ENCODE data around the gene GPATCH4.
"Not testable (repeated sequence)": the region's sequence is repeated elsewhere in the genome, so short reads cannot be mapped to it uniquely, and the experiment has no call there.

GPATCH4 gene

GRCh38 chr1:156601122-156601830 is at the start of gene GPATCH4:
Gene GPATCH4, minus strand, starts transcription at chr1:156601479.
- DNase-seq: peak; percentile 81

GRCh38 chr1:156648951-156649350 is 47.7 kb upstream of the GPATCH4 start:
- DNase-seq: no peak

- no peak for DNase-seq
These were observed 47.2 kb upstream of the GPATCH4 start for GRCh38 chr1:156648496-156648895.

- no peak for DNase-seq
These were observed 46.1 kb upstream of the GPATCH4 start for GRCh38 chr1:156647351-156647750.

GRCh38 chr1:156646738-156647211 is 45.5 kb upstream of the GPATCH4 start:
- no peak for DNase-seq

GRCh38 chr1:156645666-156646065 is 44.4 kb upstream of the GPATCH4 start:
- DNase-seq: no peak

GRCh38 chr1:156645056-156645455 is 43.8 kb upstream of the GPATCH4 start:
- no peak for DNase-seq

- DNase-seq: no peak
These were observed 43.4 kb upstream of the GPATCH4 start for GRCh38 chr1:156644640-156645039.

- DNase-seq: no peak
These were observed 42.9 kb upstream of the GPATCH4 start for GRCh38 chr1:156644146-156644545.

GRCh38 chr1:156643778-156644092 is 42.5 kb upstream of the GPATCH4 start:
- DNase-seq: no peak

- DNase-seq: no peak
These were observed 41.9 kb upstream of the GPATCH4 start for GRCh38 chr1:156643049-156643777.

- DNase-seq: no peak
These were observed 41.2 kb upstream of the GPATCH4 start for GRCh38 chr1:156642265-156643048.

GRCh38 chr1:156641761-156642264 is 40.5 kb upstream of the GPATCH4 start, which contains the start of gene BCAN:
Gene BCAN, plus strand, starts transcription at chr1:156642117. Its CDS starts 3,938 bp downstream, at chr1:156646055.
- no peak for DNase-seq

- no peak for DNase-seq
These were observed 39.8 kb upstream of the GPATCH4 start for GRCh38 chr1:156640842-156641706.

GRCh38 chr1:156639601-156640101 is 38.4 kb upstream of the GPATCH4 start:
- DNase-seq: no peak

GRCh38 chr1:156638189-156638985 is 37.1 kb upstream of the GPATCH4 start:
- DNase-seq: no peak

- no peak for DNase-seq
These were observed 31.1 kb upstream of the GPATCH4 start for GRCh38 chr1:156632355-156632754.

GRCh38 chr1:156631152-156631551 is 29.9 kb upstream of the GPATCH4 start:
- DNase-seq: not testable (repeated sequence)

- DNase-seq: no peak
These were observed 28.7 kb upstream of the GPATCH4 start for GRCh38 chr1:156629823-156630449.

- no peak for DNase-seq
These were observed 26.1 kb upstream of the GPATCH4 start for GRCh38 chr1:156627313-156627880.

Data from stimulated activated CD4-positive, alpha-beta T cell treated with anti-CD3 and anti-CD28 coated beads, Interleukin-1b, Interleukin-23, amount 100 ng/mL, for 48 hours (primary cell).